Karpas-422 (cell line): ENCODE data around the gene CA10. TPM values are rescaled to one million over a fixed set of nuclear protein-coding genes. Genes with fewer than 3 reads are reported as not detected.

ENCODE experiments used
- DNase-seq: peaks from one replicate; pipeline ENCODE4 v3.0.0-alpha.2; 2015
- H2AFZ ChIP-seq: fragments of 200-600 bp; sonication (generic); 2 replicates; pipeline ENCODE4 v1.6.1; 2014; ENCODE audit warnings: antibody characterized with exemption, low read length, mixed read lengths
- H3K27ac ChIP-seq: fragments of 200-600 bp; sonication (generic); 2 replicates; pipeline ENCODE4 v1.5.1; 2014; ENCODE audit warnings: mild to moderate bottlenecking, low read length, moderate library complexity
- H3K27me3 ChIP-seq: fragments of 200-600 bp; sonication (generic); 2 replicates; pipeline ENCODE4 v1.6.1; 2014; ENCODE audit warnings: low read length, mixed read lengths
- H3K36me3 ChIP-seq: fragments of 200-600 bp; sonication (generic); 2 replicates; pipeline ENCODE4 v1.6.1; 2014; ENCODE audit warnings: low read length, mixed read lengths; ENCODE audit not compliant: insufficient read depth
- H3K4me1 ChIP-seq: fragments of 200-600 bp; sonication (generic); 2 replicates; pipeline ENCODE4 v1.6.1; 2014; ENCODE audit warnings: mild to moderate bottlenecking, low read length, mixed read lengths
- H3K4me2 ChIP-seq: fragments of 200-600 bp; sonication (generic); 2 replicates; pipeline ENCODE4 v1.6.1; 2014; ENCODE audit warnings: low read length, low read depth, mild to moderate bottlenecking; ENCODE audit not compliant: poor library complexity, severe bottlenecking
- H3K4me3 ChIP-seq: fragments of 200-600 bp; sonication (generic); 2 replicates; pipeline ENCODE4 v1.5.1; 2014; ENCODE audit warnings: mild to moderate bottlenecking, antibody characterized with exemption, low read length, mixed read lengths
- H3K79me2 ChIP-seq: fragments of 200-600 bp; sonication (generic); 2 replicates; pipeline ENCODE4 v1.6.1; 2014; ENCODE audit warnings: mild to moderate bottlenecking, low read length, mixed read lengths
- H3K9ac ChIP-seq: fragments of 200-600 bp; sonication (generic); 2 replicates; pipeline ENCODE4 v1.6.0; 2014; ENCODE audit warnings: low read length
- H3K9me2 ChIP-seq: fragments of 200-600 bp; sonication (generic), shearing (Covaris generic); replicated peaks from 2 replicates; pipeline ENCODE4 v1.6.0; 2014; ENCODE audit warnings: mild to moderate bottlenecking, low read length, moderate library complexity; ENCODE audit not compliant: insufficient read depth
- H3K9me3 ChIP-seq: fragments of 300-700, 200-600 bp; sonication (generic); 2 replicates; pipeline ENCODE4 v1.6.1; 2014; ENCODE audit warnings: low read length, mixed read lengths
- H4K20me1 ChIP-seq: fragments of 200-600 bp; sonication (generic); 2 replicates; pipeline ENCODE4 v1.6.1; 2014; ENCODE audit warnings: mild to moderate bottlenecking, antibody characterized with exemption, low read length, low read depth; ENCODE audit not compliant: insufficient read depth
- total RNA-seq: library from RNA; depleted of rRNA; stranded (reverse); fragments of >200 nt; shearing (Covaris generic); gene quantifications from 2 replicates; pipeline ENCODE4 v1.2.3, GENCODE V29; 2014; ENCODE audit warnings: low replicate concordance

CA10 gene
- total RNA-seq, 1 experiment from 2014 or later: not detected

- Histone ChIP-seq H3K79me2 (no peaks in the 10 kb centered on the region), H3K4me2 (no peak overlapping the region), H3K9me2 (no peaks in the 10 kb centered on the region), H3K4me3 (no peak overlapping the region), H3K27me3 (no peaks in the 10 kb centered on the region), H3K9me3 (no peaks in the 10 kb centered on the region), H3K9ac (no peak overlapping the region), H2AFZ (no peak overlapping the region), H3K36me3 (no peaks in the 10 kb centered on the region), H3K4me1 (no peaks in the 10 kb centered on the region), H3K27ac (no peak overlapping the region), H4K20me1 (no peaks in the 10 kb centered on the region)
- DNase-seq: no peak
Measured at GRCh38 chr17:52138752-52139151, 19.8 kb downstream of the CA10 start.

- H3K9me2 ChIP-seq: no peaks in the 10 kb centered on the region
- H3K79me2 ChIP-seq: no peaks in the 10 kb centered on the region
- H3K9ac ChIP-seq: no peak overlapping the region
- H3K4me3 ChIP-seq: no peak overlapping the region
- H3K4me1 ChIP-seq: no peaks in the 10 kb centered on the region
- no peak overlapping the region for H2AFZ ChIP-seq
- no peak overlapping the region for H3K27ac ChIP-seq
- no peaks in the 10 kb centered on the region for H3K9me3 ChIP-seq
- no peaks in the 10 kb centered on the region for H4K20me1 ChIP-seq
- H3K4me2 ChIP-seq: no peak overlapping the region
- no peaks in the 10 kb centered on the region for H3K36me3 ChIP-seq
- DNase-seq: no peak
- H3K27me3 ChIP-seq: no peaks in the 10 kb centered on the region
Measured at GRCh38 chr17:52138350-52138749, 20.2 kb downstream of the CA10 start.

- Histone ChIP-seq H3K9me2 (no peaks in the 10 kb centered on the region), H3K4me1 (no peaks in the 10 kb centered on the region), H2AFZ (no peak overlapping the region), H4K20me1 (no peaks in the 10 kb centered on the region), H3K79me2 (no peaks in the 10 kb centered on the region), H3K27ac (no peak overlapping the region), H3K9me3 (no peaks in the 10 kb centered on the region), H3K36me3 (no peaks in the 10 kb centered on the region), H3K4me2 (no peak overlapping the region), H3K27me3 (no peaks in the 10 kb centered on the region), H3K9ac (no peak overlapping the region), H3K4me3 (no peak overlapping the region)
- DNase-seq: no peak
Measured at GRCh38 chr17:52136166-52136565, 22.3 kb downstream of the CA10 start.

GRCh38 chr17:52134641-52135040 is 23.9 kb downstream of the CA10 start:
- H2AFZ ChIP-seq: no peak overlapping the region
- no peaks in the 10 kb centered on the region for H3K36me3 ChIP-seq
- no peak overlapping the region for H3K4me3 ChIP-seq
- H3K4me2 ChIP-seq: no peak overlapping the region
- no peak overlapping the region for H3K9ac ChIP-seq
- no peaks in the 10 kb centered on the region for H3K9me2 ChIP-seq
- H4K20me1 ChIP-seq: no peaks in the 10 kb centered on the region
- H3K27me3 ChIP-seq: no peaks in the 10 kb centered on the region
- 0 out of 2 replicates have a peak, but pooled peaks cover 5% of the 10 kb centered on the region for H3K9me3 ChIP-seq
- DNase-seq: no peak
- no peaks in the 10 kb centered on the region for H3K79me2 ChIP-seq
- no peak overlapping the region for H3K27ac ChIP-seq
- no peaks in the 10 kb centered on the region for H3K4me1 ChIP-seq

- DNase-seq: no peak
- Histone ChIP-seq H4K20me1 (no peaks in the 10 kb centered on the region), H3K9me3 (peaks cover 10% of the 10 kb centered on the region; the same call in 1 of the 2 replicates), H3K9ac (no peak overlapping the region), H3K36me3 (no peaks in the 10 kb centered on the region), H3K4me1 (no peaks in the 10 kb centered on the region), H2AFZ (no peak overlapping the region), H3K9me2 (no peaks in the 10 kb centered on the region), H3K4me2 (no peak overlapping the region), H3K4me3 (no peak overlapping the region), H3K27me3 (no peaks in the 10 kb centered on the region), H3K79me2 (no peaks in the 10 kb centered on the region), H3K27ac (no peak overlapping the region)
Measured at GRCh38 chr17:52128721-52129120, 29.8 kb downstream of the CA10 start.

- Histone ChIP-seq H2AFZ (no peak overlapping the region), H3K4me3 (no peak overlapping the region), H3K9me3 (peaks cover 5% of the 10 kb centered on the region; the same call in 1 of the 2 replicates), H3K27ac (no peak overlapping the region), H3K27me3 (no peaks in the 10 kb centered on the region), H3K36me3 (no peaks in the 10 kb centered on the region), H3K4me1 (no peaks in the 10 kb centered on the region), H4K20me1 (no peaks in the 10 kb centered on the region), H3K9ac (no peak overlapping the region), H3K9me2 (no peaks in the 10 kb centered on the region), H3K79me2 (no peaks in the 10 kb centered on the region), H3K4me2 (no peak overlapping the region)
- no peak for DNase-seq
Measured at GRCh38 chr17:52124993-52125392, 33.5 kb downstream of the CA10 start.

- H4K20me1 ChIP-seq: no peaks in the 10 kb centered on the region
- H3K36me3 ChIP-seq: no peaks in the 10 kb centered on the region
- no peak overlapping the region for H3K9ac ChIP-seq
- H3K27ac ChIP-seq: no peak overlapping the region
- H3K27me3 ChIP-seq: no peaks in the 10 kb centered on the region
- H3K4me1 ChIP-seq: no peaks in the 10 kb centered on the region
- no peak for DNase-seq
- H3K9me2 ChIP-seq: no peaks in the 10 kb centered on the region
- no peaks in the 10 kb centered on the region for H3K79me2 ChIP-seq
- peaks cover 5% of the 10 kb centered on the region; the same call in 1 of the 2 replicates for H3K9me3 ChIP-seq
- no peak overlapping the region for H3K4me2 ChIP-seq
- H2AFZ ChIP-seq: no peak overlapping the region
- H3K4me3 ChIP-seq: no peak overlapping the region
Measured at GRCh38 chr17:52124561-52124960, 34.0 kb downstream of the CA10 start.

- no peaks in the 10 kb centered on the region for H3K79me2 ChIP-seq
- no peaks in the 10 kb centered on the region; the same call in 1 of the 2 replicates for H3K9me3 ChIP-seq
- DNase-seq: no peak
- H4K20me1 ChIP-seq: no peaks in the 10 kb centered on the region
- no peak overlapping the region for H3K9ac ChIP-seq
- no peaks in the 10 kb centered on the region for H3K36me3 ChIP-seq
- H3K4me1 ChIP-seq: no peaks in the 10 kb centered on the region
- H2AFZ ChIP-seq: no peak overlapping the region
- no peaks in the 10 kb centered on the region for H3K27me3 ChIP-seq
- no peaks in the 10 kb centered on the region for H3K9me2 ChIP-seq
- H3K27ac ChIP-seq: no peak overlapping the region
- no peak overlapping the region for H3K4me3 ChIP-seq
- no peak overlapping the region for H3K4me2 ChIP-seq
Measured at GRCh38 chr17:52120465-52120864, 38.0 kb downstream of the CA10 start.
